ENCODE measurements around the gene FAM20C.

GRCh38 chr7:167976-168791 lies 24.2 kb upstream of the FAM20C start:
- no peak for TF ChIP-seq CTCF (IDR thresholded peaks at IDR 0.05)
- no peak for TF ChIP-seq EP300 (IDR thresholded peaks at IDR 0.05)
